ENCODE results near the gene HOOK2.

The HOOK2 gene

DNA sequence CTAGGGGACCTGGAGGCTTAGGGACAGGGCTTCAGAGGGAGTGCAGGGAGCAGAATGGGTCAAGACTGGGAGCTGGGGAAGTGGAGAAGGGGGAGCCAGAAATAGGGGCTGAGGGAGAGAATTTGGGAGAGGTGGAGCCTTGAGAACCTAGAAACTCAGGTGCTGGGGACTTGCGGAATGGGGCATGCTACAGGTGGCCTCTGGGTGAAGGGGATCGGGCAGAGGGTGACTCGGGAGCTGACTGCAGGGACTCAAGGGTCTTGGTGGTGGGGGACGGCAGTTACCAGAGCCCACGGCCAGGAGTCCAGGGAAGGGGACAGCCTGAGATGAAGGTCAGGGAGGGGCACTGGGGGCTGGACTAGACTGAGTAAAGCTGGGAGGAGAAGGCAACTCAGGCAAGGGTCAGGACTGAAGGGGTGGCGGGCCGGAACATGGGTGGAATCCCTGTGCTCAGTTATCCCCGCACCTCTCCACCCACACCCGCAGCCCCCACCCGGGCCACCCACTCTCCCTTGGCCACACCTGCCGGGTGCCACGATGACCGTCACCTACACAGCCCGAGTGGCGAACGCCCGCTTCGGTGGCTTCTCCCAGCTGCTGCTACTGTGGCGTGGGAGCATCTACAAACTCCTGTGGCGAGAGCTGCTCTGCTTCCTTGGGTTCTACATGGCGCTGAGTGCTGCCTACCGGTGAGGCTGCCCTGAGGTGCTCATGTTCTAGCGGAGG is 23.1 kb downstream of the HOOK2 start:
- Histone ChIP-seq H3K27me3 (ENCODE audit: control insufficient read depth, low read length) (peaks cover 26% of the 10 kb centered on the region), H3K36me3 (ENCODE audit: control insufficient read depth, low read length) (peaks cover 10% of the 10 kb centered on the region), H3K9me3 (ENCODE audit: control insufficient read depth, insufficient read depth, low read length) (no peaks in the 10 kb centered on the region), H3K4me1 (ENCODE audit: control insufficient read depth, low read length) (peaks cover 10% of the 10 kb centered on the region), H3K27ac (ENCODE audit: low read depth, low read length) (no peak overlapping the region), H4K20me1 (ENCODE audit: control insufficient read depth, insufficient read depth, low read depth, low read length) (no peaks in the 10 kb centered on the region), H3K9me2 (replicated peaks; ENCODE audit: control insufficient read depth, low read length) (no peaks in the 10 kb centered on the region), H3K4me3 (ENCODE audit: low read length) (no peak overlapping the region), H3K4me2 (ENCODE audit: low read length) (no peak overlapping the region), H3F3A (ENCODE audit: control insufficient read depth, insufficient read depth) (no peaks in the 10 kb centered on the region), H3K79me2 (ENCODE audit: control insufficient read depth, low read length) (no peaks in the 10 kb centered on the region)
- no peak for TF ChIP-seq EZH2phosphoT487 (IDR thresholded peaks at IDR 0.05; ENCODE audit: borderline replicate concordance, low read length)
- TF ChIP-seq, protein P1, sequence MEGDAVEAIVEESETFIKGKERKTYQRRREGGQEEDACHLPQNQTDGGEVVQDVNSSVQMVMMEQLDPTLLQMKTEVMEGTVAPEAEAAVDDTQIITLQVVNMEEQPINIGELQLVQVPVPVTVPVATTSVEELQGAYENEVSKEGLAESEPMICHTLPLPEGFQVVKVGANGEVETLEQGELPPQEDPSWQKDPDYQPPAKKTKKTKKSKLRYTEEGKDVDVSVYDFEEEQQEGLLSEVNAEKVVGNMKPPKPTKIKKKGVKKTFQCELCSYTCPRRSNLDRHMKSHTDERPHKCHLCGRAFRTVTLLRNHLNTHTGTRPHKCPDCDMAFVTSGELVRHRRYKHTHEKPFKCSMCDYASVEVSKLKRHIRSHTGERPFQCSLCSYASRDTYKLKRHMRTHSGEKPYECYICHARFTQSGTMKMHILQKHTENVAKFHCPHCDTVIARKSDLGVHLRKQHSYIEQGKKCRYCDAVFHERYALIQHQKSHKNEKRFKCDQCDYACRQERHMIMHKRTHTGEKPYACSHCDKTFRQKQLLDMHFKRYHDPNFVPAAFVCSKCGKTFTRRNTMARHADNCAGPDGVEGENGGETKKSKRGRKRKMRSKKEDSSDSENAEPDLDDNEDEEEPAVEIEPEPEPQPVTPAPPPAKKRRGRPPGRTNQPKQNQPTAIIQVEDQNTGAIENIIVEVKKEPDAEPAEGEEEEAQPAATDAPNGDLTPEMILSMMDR (IDR thresholded peaks at IDR 0.05; ENCODE audit: low read depth, low read length, poor library complexity, severe bottlenecking), result no peak

GRCh38 chr19:12751635-12752034 is 23.7 kb downstream of the HOOK2 start, which contains the start of gene BEST2:
Gene BEST2 (plus strand): TSS chr19:12751791. CDS start chr19:12752593, 802 bp downstream.
- peaks cover 26% of the 10 kb centered on the region for H3K27me3 ChIP-seq (ENCODE audit: control insufficient read depth, low read length)
- peaks cover 10% of the 10 kb centered on the region for H3K4me1 ChIP-seq (ENCODE audit: control insufficient read depth, low read length)
- H3K79me2 ChIP-seq (ENCODE audit: control insufficient read depth, low read length), result no peaks in the 10 kb centered on the region
- no peak within 1 kb of the TSS for H3K27ac ChIP-seq (ENCODE audit: low read depth, low read length)
- no peaks in the 10 kb centered on the region for H4K20me1 ChIP-seq (ENCODE audit: control insufficient read depth, insufficient read depth, low read depth, low read length)
- no peaks in the 10 kb centered on the region for H3K9me3 ChIP-seq (ENCODE audit: control insufficient read depth, insufficient read depth, low read length)
- H3F3A ChIP-seq (ENCODE audit: control insufficient read depth, insufficient read depth), result no peaks in the 10 kb centered on the region
- H3K36me3 ChIP-seq (ENCODE audit: control insufficient read depth, low read length), result peaks cover 14% of the 10 kb centered on the region
- TF ChIP-seq EZH2phosphoT487 (IDR thresholded peaks at IDR 0.05; ENCODE audit: borderline replicate concordance, low read length), result no peak
- TF ChIP-seq, protein P1 (IDR thresholded peaks at IDR 0.05; ENCODE audit: low read depth, low read length, poor library complexity, severe bottlenecking), result no peak
- no peaks in the 10 kb centered on the region for H3K9me2 ChIP-seq (replicated peaks; ENCODE audit: control insufficient read depth, low read length)
- H3K4me2 ChIP-seq (ENCODE audit: low read length), result no peak within 1 kb of the TSS
- no peak within 1 kb of the TSS for H3K4me3 ChIP-seq (ENCODE audit: low read length)

- TF ChIP-seq, protein P1 (IDR thresholded peaks at IDR 0.05; ENCODE audit: low read depth, low read length, poor library complexity, severe bottlenecking), result no peak
- TF ChIP-seq EZH2phosphoT487 (IDR thresholded peaks at IDR 0.05; ENCODE audit: borderline replicate concordance, low read length), result no peak
- H3K4me1 ChIP-seq (ENCODE audit: control insufficient read depth, low read length), result peaks cover 10% of the 10 kb centered on the region
- no peaks in the 10 kb centered on the region for H4K20me1 ChIP-seq (ENCODE audit: control insufficient read depth, insufficient read depth, low read depth, low read length)
- H3K4me2 ChIP-seq (ENCODE audit: low read length), result no peak overlapping the region
- no peak overlapping the region for H3K27ac ChIP-seq (ENCODE audit: low read depth, low read length)
- H3K79me2 ChIP-seq (ENCODE audit: control insufficient read depth, low read length), result no peaks in the 10 kb centered on the region
- no peaks in the 10 kb centered on the region for H3K9me3 ChIP-seq (ENCODE audit: control insufficient read depth, insufficient read depth, low read length)
- H3K9me2 ChIP-seq (replicated peaks; ENCODE audit: control insufficient read depth, low read length), result no peaks in the 10 kb centered on the region
- H3K27me3 ChIP-seq (ENCODE audit: control insufficient read depth, low read length), result peaks cover 26% of the 10 kb centered on the region
- H3F3A ChIP-seq (ENCODE audit: control insufficient read depth, insufficient read depth), result no peaks in the 10 kb centered on the region
- peaks cover 21% of the 10 kb centered on the region for H3K36me3 ChIP-seq (ENCODE audit: control insufficient read depth, low read length)
- no peak overlapping the region for H3K4me3 ChIP-seq (ENCODE audit: low read length)
These were observed 24.5 kb downstream of the HOOK2 start for GRCh38 chr19:12750851-12751250.
